Measurements from ENCODE around the gene KMT2D.

The KMT2D gene

DNA sequence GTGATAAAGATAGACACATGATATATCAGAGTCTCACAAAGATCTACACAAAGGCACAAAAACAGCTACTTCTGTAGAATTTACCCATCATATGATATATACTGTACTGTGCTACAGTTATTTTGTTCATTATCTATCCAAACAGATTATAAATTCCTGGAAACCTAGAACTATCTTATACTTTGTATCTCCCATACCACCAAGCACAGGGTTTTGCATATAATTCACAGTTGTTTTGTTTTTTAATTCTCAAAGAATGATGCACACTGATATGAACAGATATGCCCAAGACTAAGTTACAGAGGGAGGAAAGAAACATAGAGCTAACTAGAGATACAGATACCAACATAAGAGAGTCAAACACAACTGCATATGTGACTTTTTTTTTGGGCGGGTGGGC lies 45.4 kb downstream of the KMT2D start:
- Histone ChIP-seq H3K4me1 (peaks cover 19 to 33% (median 21%) of the 10 kb centered on the region in 10 experiments), H3K9ac (0 out of 22 replicates have a peak overlapping the region, but pooled peaks of 1 of the 11 experiments have one; percentile 3), H3K9me3 (replicated peaks in 1 of 11) (no peaks in the 10 kb centered on the region), H3K4me2 (0 out of 22 replicates have a peak overlapping the region, but pooled peaks of 2 of the 11 experiments have one; percentile 7 to 15), H4K20me1 (peaks cover 0 to 20% (median 0%) of the 10 kb centered on the region in 11 experiments; a peak in 4 of 22 replicates), H3K36me3 (peaks cover 26 to 36% (median 33%) of the 10 kb centered on the region in 11 experiments), H3K27me3 (no peaks in the 10 kb centered on the region), H3K4me3 (no peak overlapping the region), H3K27ac (no peak overlapping the region)
- TF ChIP-seq Cebpa-rat (IDR thresholded peaks at IDR 0.05) = no peak

DNA sequence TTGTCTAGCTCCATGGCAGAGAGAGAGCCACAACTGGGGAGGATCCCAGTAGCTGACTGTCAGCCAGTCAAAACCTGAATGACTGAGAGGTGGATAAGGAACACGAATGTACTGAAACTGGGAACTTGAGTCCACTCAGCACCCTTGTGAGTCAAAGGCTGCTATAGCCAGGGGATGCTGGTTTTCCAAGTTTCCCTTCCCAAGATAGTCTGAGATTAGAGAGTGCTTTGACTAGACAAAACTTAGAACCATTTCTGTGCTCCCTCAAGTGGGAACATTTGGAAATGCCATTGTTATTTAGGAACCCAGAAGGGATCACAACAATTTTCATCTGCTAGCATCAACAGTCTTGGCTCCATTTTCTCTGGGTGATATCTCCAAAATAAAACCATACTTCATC lies 46.0 kb downstream of the KMT2D start:
- Histone ChIP-seq H3K4me2 (0 out of 22 replicates have a peak overlapping the region, but pooled peaks of 1 of the 11 experiments have one; percentile 7), H3K4me1 (peaks cover 14 to 29% (median 17%) of the 10 kb centered on the region in 10 experiments), H3K36me3 (peaks cover 32 to 42% (median 37%) of the 10 kb centered on the region in 11 experiments), H3K27ac (no peak overlapping the region), H3K9ac (no peak overlapping the region), H4K20me1 (peaks cover 0 to 20% (median 0%) of the 10 kb centered on the region in 11 experiments; a peak in 4 of 22 replicates), H3K4me3 (no peak overlapping the region), H3K9me3 (replicated peaks in 1 of 11) (no peaks in the 10 kb centered on the region), H3K27me3 (no peaks in the 10 kb centered on the region)
- TF ChIP-seq Cebpa-rat (IDR thresholded peaks at IDR 0.05) = no peak

- no peak for TF ChIP-seq Cebpa-rat (IDR thresholded peaks at IDR 0.05)
- Histone ChIP-seq H3K27ac (no peak overlapping the region), H3K27me3 (no peaks in the 10 kb centered on the region), H3K4me3 (no peak overlapping the region), H3K9me3 (replicated peaks in 1 of 11) (no peaks in the 10 kb centered on the region), H3K4me1 (peaks cover 11 to 27% (median 14%) of the 10 kb centered on the region in 10 experiments), H4K20me1 (peaks cover 0 to 20% (median 2%) of the 10 kb centered on the region in 11 experiments; a peak in 4 of 22 replicates), H3K36me3 (peaks cover 35 to 51% (median 44%) of the 10 kb centered on the region in 11 experiments), H3K4me2 (no peak overlapping the region), H3K9ac (no peak overlapping the region)
Observed at GRCh38 chr12:49013428-49013827, 47.2 kb downstream of the KMT2D start.

DNA sequence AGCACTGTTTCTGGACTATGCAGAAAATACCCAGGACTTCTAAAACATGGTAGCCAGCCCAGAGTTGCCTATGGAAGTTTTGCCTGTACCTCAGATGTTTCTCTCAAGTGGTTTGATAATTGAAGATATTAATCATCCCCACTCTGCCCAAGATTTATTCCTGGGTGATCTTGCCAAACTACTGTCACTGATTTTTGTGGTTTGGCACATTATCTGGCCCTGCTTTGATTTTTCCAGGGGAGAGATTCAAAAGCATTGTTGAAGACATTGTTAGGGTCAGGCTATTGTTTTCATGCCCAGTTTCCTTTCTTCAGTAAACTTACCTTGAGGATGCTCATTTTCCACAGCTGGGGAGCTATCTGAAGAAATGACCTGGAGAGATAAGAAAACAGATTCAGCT lies 47.9 kb downstream of the KMT2D start:
- TF ChIP-seq Cebpa-rat (IDR thresholded peaks at IDR 0.05) = no peak
- Histone ChIP-seq H3K36me3 (peaks cover 35 to 58% (median 46%) of the 10 kb centered on the region in 11 experiments), H3K4me3 (no peak overlapping the region), H3K27ac (no peak overlapping the region), H3K9ac (no peak overlapping the region), H3K27me3 (no peaks in the 10 kb centered on the region), H3K9me3 (replicated peaks in 1 of 11) (no peaks in the 10 kb centered on the region), H4K20me1 (peaks cover 0 to 20% (median 4%) of the 10 kb centered on the region in 11 experiments; a peak in 4 of 22 replicates), H3K4me2 (no peak overlapping the region), H3K4me1 (peaks cover 8 to 27% (median 12%) of the 10 kb centered on the region in 10 experiments)

Measured in BLaER1 treated with 17β-estradiol and CSF1 and Interleukin-3, amounts not matched to agents 10 nM and 100 nM (cell line).